MM.1S (cell line): ENCODE data around the gene MEGF8.

Experiments
- DNase-seq: peaks from one replicate; pipeline ENCODE4 v3.0.0-alpha.2; 2015
- H2AFZ ChIP-seq: fragments of 300-600 bp; sonication (generic); 2 replicates; pipeline ENCODE4 v1.6.0; 2016; ENCODE audit warnings: antibody characterized with exemption, low read length
- H3F3A ChIP-seq: fragments of 300-600 bp; sonication (generic); 2 replicates; pipeline ENCODE4 v1.6.1; 2016; ENCODE audit warnings: mild to moderate bottlenecking, antibody characterized with exemption, low read length, moderate library complexity, mixed read lengths; ENCODE audit not compliant: insufficient read depth
- H3K27ac ChIP-seq: fragments of 300-600 bp; sonication (generic); 2 replicates; pipeline ENCODE4 v1.5.1; 2016; ENCODE audit warnings: mild to moderate bottlenecking, low read length
- H3K27me3 ChIP-seq: fragments of 300-600 bp; sonication (generic); replicated peaks from 2 replicates; pipeline ENCODE4 v1.6.0; 2016; ENCODE audit warnings: low read length; ENCODE audit not compliant: insufficient read depth
- H3K36me3 ChIP-seq: fragments of 300-600 bp; sonication (generic); replicated peaks from 2 replicates; pipeline ENCODE4 v1.6.1; 2016; ENCODE audit warnings: mild to moderate bottlenecking, low read length, mixed read lengths; ENCODE audit not compliant: insufficient read depth
- H3K4me1 ChIP-seq: fragments of 300-600 bp; sonication (generic); 2 replicates; pipeline ENCODE4 v1.6.1; 2016; ENCODE audit warnings: low read length, mixed read lengths
- H3K4me2 ChIP-seq: fragments of 300-600 bp; sonication (generic); 2 replicates; pipeline ENCODE4 v1.6.0; 2016; ENCODE audit warnings: low read depth, low read length
- H3K4me3 ChIP-seq: fragments of 300-600 bp; sonication (generic); 2 replicates; pipeline ENCODE4 v1.5.1; 2016; ENCODE audit warnings: low read length, mixed read lengths
- H3K79me2 ChIP-seq: fragments of 300-600 bp; sonication (generic); 2 replicates; pipeline ENCODE4 v1.6.1; 2016; ENCODE audit warnings: mixed run types, low read length, mixed read lengths
- H3K9ac ChIP-seq: fragments of 300-600 bp; sonication (generic); 2 replicates; pipeline ENCODE4 v1.6.1; 2016; ENCODE audit warnings: low read length, mixed read lengths
- H3K9me2 ChIP-seq: fragments of 300-600 bp; sonication (generic); replicated peaks from 2 replicates; pipeline ENCODE4 v1.6.1; 2016; ENCODE audit warnings: mild to moderate bottlenecking, low read length, mixed read lengths; ENCODE audit not compliant: insufficient read depth
- H3K9me3 ChIP-seq: fragments of 300-600 bp; sonication (generic); replicated peaks from 2 replicates; pipeline ENCODE4 v1.6.1; 2016; ENCODE audit warnings: mild to moderate bottlenecking, low read length, mixed read lengths; ENCODE audit not compliant: insufficient read depth
- H4K20me1 ChIP-seq: fragments of 300-600 bp; sonication (generic); 2 replicates; pipeline ENCODE4 v1.6.1; 2016; ENCODE audit warnings: mild to moderate bottlenecking, low read length, moderate library complexity, mixed read lengths; ENCODE audit not compliant: insufficient read depth
- CTCF ChIP-seq: fragments of 300-600 bp; sonication (generic); IDR thresholded peaks from 2 replicates; pipeline ENCODE4 v1.5.1; 2016; ENCODE audit warnings: antibody characterized with exemption, low read length, mixed read lengths
- EZH2 ChIP-seq: fragments of 300-600 bp; sonication (generic); optimal IDR thresholded peaks from 2 replicates; pipeline ENCODE3; 2017; ENCODE audit warnings: low read depth, mild to moderate bottlenecking, antibody characterized with exemption, low read length, mixed read lengths
- EZH2phosphoT487 ChIP-seq: fragments of 300-600 bp; sonication (generic); IDR thresholded peaks from 2 replicates; pipeline ENCODE4 v1.6.1; 2018; ENCODE audit warnings: antibody characterized with exemption, low read length

Gene MEGF8

GRCh38 chr19:42421101-42421500 is 95.7 kb downstream of the MEGF8 start:
- Histone ChIP-seq H3F3A (peaks cover 13% of the 10 kb centered on the region; the same call in 1 of the 2 replicates), H3K36me3 (no peaks in the 10 kb centered on the region), H3K9me2 (no peaks in the 10 kb centered on the region), H3K27ac (no peak overlapping the region), H2AFZ (no peak overlapping the region), H4K20me1 (no peaks in the 10 kb centered on the region), H3K9me3 (no peaks in the 10 kb centered on the region), H3K27me3 (no peaks in the 10 kb centered on the region), H3K79me2 (peaks cover 26% of the 10 kb centered on the region), H3K4me3 (no peak overlapping the region), H3K4me1 (peaks cover 15% of the 10 kb centered on the region), H3K9ac (no peak overlapping the region), H3K4me2 (no peak overlapping the region)
- no peak for TF ChIP-seq EZH2
- TF ChIP-seq CTCF: no peak
- TF ChIP-seq EZH2phosphoT487: no peak
- DNase-seq: no peak

GRCh38 chr19:42421591-42422031 is 96.2 kb downstream of the MEGF8 start:
- Histone ChIP-seq H3K9ac (no peak overlapping the region), H3K4me1 (peaks cover 15% of the 10 kb centered on the region), H3K4me2 (peak overlapping the region; percentile 96), H3K27ac (no peak overlapping the region), H3K36me3 (no peaks in the 10 kb centered on the region), H3F3A (peaks cover 13% of the 10 kb centered on the region; the same call in 1 of the 2 replicates), H3K4me3 (peak overlapping the region; percentile 93; the same call in 1 of the 2 replicates), H2AFZ (no peak overlapping the region), H3K27me3 (no peaks in the 10 kb centered on the region), H4K20me1 (no peaks in the 10 kb centered on the region), H3K9me3 (no peaks in the 10 kb centered on the region), H3K79me2 (peaks cover 26% of the 10 kb centered on the region), H3K9me2 (no peaks in the 10 kb centered on the region)
- TF ChIP-seq EZH2: no peak
- no peak for DNase-seq

GRCh38 chr19:42422092-42422900 is 96.9 kb downstream of the MEGF8 start:
- peaks cover 15% of the 10 kb centered on the region for H3K4me1 ChIP-seq
- peak overlapping the region; percentile 81 for H3K9ac ChIP-seq
- H3F3A ChIP-seq: peaks cover 13% of the 10 kb centered on the region; the same call in 1 of the 2 replicates
- DNase-seq: peak; percentile 30
- H3K9me2 ChIP-seq: no peaks in the 10 kb centered on the region
- no peaks in the 10 kb centered on the region for H3K27me3 ChIP-seq
- peak overlapping the region; percentile 96 for H3K4me2 ChIP-seq
- H3K36me3 ChIP-seq: no peaks in the 10 kb centered on the region
- no peaks in the 10 kb centered on the region for H3K9me3 ChIP-seq
- H3K4me3 ChIP-seq: peak overlapping the region; percentile 93
- H2AFZ ChIP-seq: peak overlapping the region; percentile 86
- TF ChIP-seq EZH2phosphoT487: no peak
- TF ChIP-seq EZH2: no peak
- no peak for TF ChIP-seq CTCF
- H4K20me1 ChIP-seq: no peaks in the 10 kb centered on the region
- H3K79me2 ChIP-seq: peaks cover 26% of the 10 kb centered on the region
- peak overlapping the region; percentile 64; the same call in 1 of the 2 replicates for H3K27ac ChIP-seq
